Astrocyte (in vitro differentiated cells and primary cell): ENCODE results near the gene KDM4B. TPM values are rescaled to one million over a fixed set of nuclear protein-coding genes. Genes with fewer than 3 reads are reported as not detected.

Experiments
- DNase-seq: peaks from one replicate; pipeline ENCODE4 v3.0.0-alpha.2; 2010; ENCODE audit warnings: low read depth
- FAIRE-seq: peaks from 2 replicates; lab custom pipeline; 2011; peaks lifted over from hg19 to GRCh38; lab: Jason Lieb, UNC
- H2AFZ ChIP-seq: 2 replicates; pipeline ENCODE4 v1.6.0; 2012; ENCODE audit warnings: low read depth, low read length, inconsistent platforms
- H3K27ac ChIP-seq: 2 replicates; pipeline ENCODE4 v1.5.1; 2011; ENCODE audit warnings: low read depth, low read length, inconsistent platforms
- H3K27me3 ChIP-seq: 2 replicates; pipeline ENCODE4 v1.6.0; 2011; ENCODE audit warnings: low read length, inconsistent platforms; ENCODE audit not compliant: insufficient read depth
- H3K36me3 ChIP-seq: 2 replicates; pipeline ENCODE4 v1.5.1; 2011; ENCODE audit warnings: low read length, inconsistent platforms; ENCODE audit not compliant: insufficient read depth
- H3K4me1 ChIP-seq: 2 replicates; pipeline ENCODE4 v1.5.1; 2011; ENCODE audit warnings: low read length, inconsistent platforms; ENCODE audit not compliant: insufficient read depth
- H3K4me2 ChIP-seq: 2 replicates; pipeline ENCODE4 v1.6.0; 2012; ENCODE audit warnings: low read length, inconsistent platforms
- H3K4me3 ChIP-seq: 2 replicates; pipeline ENCODE4 v1.5.1; 2011; ENCODE audit warnings: low read depth, mild to moderate bottlenecking, low read length, inconsistent platforms; ENCODE audit not compliant: insufficient read depth
- H3K79me2 ChIP-seq: 2 replicates; pipeline ENCODE4 v1.6.0; 2012; ENCODE audit warnings: mild to moderate bottlenecking, low read length, inconsistent platforms; ENCODE audit not compliant: insufficient read depth
- H3K9ac ChIP-seq: 2 replicates; pipeline ENCODE4 v1.6.0; 2012; ENCODE audit warnings: mild to moderate bottlenecking, low read length, inconsistent platforms
- H3K9me3 ChIP-seq: 2 replicates; pipeline ENCODE4 v1.5.1; 2012; ENCODE audit warnings: low read depth, mild to moderate bottlenecking, low read length, inconsistent platforms; ENCODE audit not compliant: insufficient read depth
- H4K20me1 ChIP-seq: 2 replicates; pipeline ENCODE4 v1.6.0; 2012; ENCODE audit warnings: low read length, inconsistent platforms; ENCODE audit not compliant: insufficient read depth
- H3K27ac Mint-ChIP-seq: one replicate; pipeline ENCODE4 v1.8.0; 2021; ENCODE audit warnings: mild to moderate bottlenecking, mixed read lengths; ENCODE audit not compliant: unreplicated experiment
- H3K27me3 Mint-ChIP-seq: one replicate; pipeline ENCODE4 v1.8.0; 2021; ENCODE audit warnings: low read depth, mixed read lengths; ENCODE audit not compliant: unreplicated experiment
- H3K36me3 Mint-ChIP-seq: one replicate; pipeline ENCODE4 v1.8.0; 2021; ENCODE audit warnings: low read depth, mixed read lengths; ENCODE audit not compliant: unreplicated experiment
- H3K4me1 Mint-ChIP-seq: one replicate; pipeline ENCODE4 v1.8.0; 2021; ENCODE audit warnings: low read depth, mixed read lengths; ENCODE audit not compliant: unreplicated experiment
- H3K4me3 Mint-ChIP-seq: one replicate; pipeline ENCODE4 v1.8.0; 2021; ENCODE audit warnings: mild to moderate bottlenecking, moderate library complexity, mixed read lengths; ENCODE audit not compliant: unreplicated experiment
- H3K9me3 Mint-ChIP-seq: one replicate; pipeline ENCODE4 v1.8.0; 2021; ENCODE audit warnings: mild to moderate bottlenecking, mixed read lengths; ENCODE audit not compliant: unreplicated experiment
- CTCF ChIP-seq: IDR thresholded peaks from 2 replicates; pipeline ENCODE4 v1.5.1; 2011; ENCODE audit warnings: low read depth, mild to moderate bottlenecking, inconsistent platforms, low read length, moderate library complexity; ENCODE audit not compliant: insufficient read depth
- EZH2 ChIP-seq: IDR thresholded peaks from 2 replicates; pipeline ENCODE4 v1.6.1; 2012; ENCODE audit warnings: mild to moderate bottlenecking, low read length, inconsistent platforms; ENCODE audit not compliant: insufficient read depth
- total RNA-seq: library from RNA; stranded (reverse); gene quantifications from 2 replicates; pipeline ENCODE4 v1.2.1, GENCODE V29; 2021

The KDM4B gene
- total RNA-seq, 1 donor from 2014 or later: 55.2 TPM

DNA sequence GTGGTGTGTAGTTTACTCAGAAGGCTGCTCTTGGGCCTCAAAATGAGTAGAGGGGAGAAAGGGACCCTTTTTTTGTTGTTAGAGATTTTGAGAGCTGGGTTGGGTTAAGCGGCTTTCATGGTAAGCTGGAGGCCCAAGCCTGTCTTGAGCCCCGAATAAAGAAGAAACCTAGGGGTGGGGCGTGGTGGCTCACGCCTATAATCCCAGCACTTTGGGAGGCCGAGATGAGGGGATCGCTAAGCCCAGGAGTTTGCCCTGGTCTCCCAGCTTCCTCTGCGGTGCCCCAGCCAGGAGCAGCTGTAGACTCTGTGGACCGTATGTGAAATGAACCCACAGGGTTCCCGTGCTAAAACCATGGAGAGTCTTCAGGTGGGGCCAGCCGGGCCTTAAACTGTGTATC lies 56.1 kb downstream of the KDM4B start:
- Histone ChIP-seq H3K9ac (no peak overlapping the region), H2AFZ (no peak overlapping the region), H3K27ac (no peak overlapping the region), H3K4me1 (peaks cover 3% of the 10 kb centered on the region), H3K79me2 (peaks cover 93% of the 10 kb centered on the region), H3K36me3 (no peaks in the 10 kb centered on the region), H3K9me3 (no peaks in the 10 kb centered on the region), H3K27me3 (no peaks in the 10 kb centered on the region), H3K4me3 (no peak overlapping the region), H3K4me2 (no peak overlapping the region), H4K20me1 (peaks cover 97% of the 10 kb centered on the region)
- no peak for TF ChIP-seq CTCF
- TF ChIP-seq EZH2: no peak
- DNase-seq (no peak), FAIRE-seq (no peak)
- no peak overlapping the region for H3K4me3 Mint-ChIP-seq
- H3K4me1 Mint-ChIP-seq: peaks cover 8% of the 10 kb centered on the region
- peaks cover 2% of the 10 kb centered on the region for H3K9me3 Mint-ChIP-seq
- H3K27me3 Mint-ChIP-seq: no peaks in the 10 kb centered on the region
- no peak overlapping the region for H3K27ac Mint-ChIP-seq
- H3K36me3 Mint-ChIP-seq: no peaks in the 10 kb centered on the region

DNA sequence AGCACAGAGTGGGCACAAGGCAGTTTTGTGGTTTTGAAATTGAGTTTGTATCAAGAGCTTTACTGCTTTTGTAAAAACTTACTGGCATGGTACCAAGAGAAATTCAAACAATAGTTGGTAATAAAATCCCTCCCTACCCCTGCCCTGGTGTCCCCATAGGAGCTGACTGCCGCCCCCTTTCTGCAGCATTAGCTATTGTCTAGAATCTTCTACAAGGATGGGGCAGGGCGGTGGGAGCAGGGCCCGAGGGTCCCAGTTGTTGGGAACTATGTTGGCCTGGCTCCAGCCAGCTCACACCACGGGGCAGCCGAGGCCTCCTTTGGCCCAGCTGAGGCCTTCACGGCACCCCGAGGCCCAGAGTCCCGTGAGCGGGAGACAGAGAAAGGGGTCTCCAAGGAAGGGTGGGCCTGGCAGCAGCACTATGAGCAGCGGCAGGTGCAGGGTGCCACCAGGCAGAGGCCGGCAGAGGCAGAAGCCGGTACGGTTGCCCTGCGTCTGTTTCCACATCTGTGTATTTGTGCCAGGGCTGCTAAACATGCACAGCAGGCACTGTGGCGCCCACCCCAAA lies 57.9 kb downstream of the KDM4B start:
- Histone ChIP-seq H3K27ac (no peak overlapping the region), H3K27me3 (no peaks in the 10 kb centered on the region), H4K20me1 (peaks cover 98% of the 10 kb centered on the region), H3K9me3 (no peaks in the 10 kb centered on the region), H3K79me2 (peaks cover 96% of the 10 kb centered on the region), H3K36me3 (no peaks in the 10 kb centered on the region), H3K4me3 (no peak overlapping the region), H3K9ac (no peak overlapping the region), H2AFZ (no peak overlapping the region), H3K4me2 (no peak overlapping the region), H3K4me1 (peaks cover 9% of the 10 kb centered on the region)
- DNase-seq: no peak
- FAIRE-seq: no peak
- H3K4me3 Mint-ChIP-seq: no peak overlapping the region
- TF ChIP-seq EZH2 (no peak), CTCF (no peak)
- H3K36me3 Mint-ChIP-seq: no peaks in the 10 kb centered on the region
- H3K9me3 Mint-ChIP-seq: peaks cover 2% of the 10 kb centered on the region
- no peaks in the 10 kb centered on the region for H3K27me3 Mint-ChIP-seq
- H3K4me1 Mint-ChIP-seq: peaks cover 10% of the 10 kb centered on the region
- H3K27ac Mint-ChIP-seq: no peak overlapping the region

DNA sequence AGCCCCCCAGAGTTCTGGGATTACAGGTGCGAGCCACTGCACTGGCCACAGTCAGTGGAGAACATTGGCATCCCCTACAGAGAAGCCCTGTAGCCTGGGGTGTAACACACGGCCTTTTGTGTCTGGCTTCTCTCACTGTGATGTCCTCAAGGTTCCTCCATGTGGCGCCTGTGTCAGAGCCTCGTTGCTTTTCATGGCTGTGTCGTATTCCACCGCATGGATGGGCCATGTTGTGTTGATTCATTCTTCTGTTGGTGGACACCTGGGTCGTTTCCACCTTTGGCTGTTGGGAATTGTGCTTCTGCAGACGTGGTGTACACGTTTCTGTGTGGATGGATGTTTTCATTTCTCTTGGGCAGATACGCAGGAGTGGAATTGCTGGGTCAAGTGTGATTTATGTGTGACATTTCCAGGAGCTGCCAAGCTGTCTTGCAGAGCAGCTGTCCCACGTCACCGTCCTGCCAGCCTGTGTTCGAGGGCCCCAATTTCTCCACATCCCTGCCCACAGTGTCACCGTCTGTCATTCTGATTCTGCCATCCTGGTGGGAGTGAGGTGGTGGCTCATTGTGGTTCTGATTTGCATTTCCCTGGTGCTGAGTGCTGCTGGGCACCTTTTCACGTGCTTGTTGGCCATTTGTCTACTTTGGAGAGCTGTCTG lies 59.4 kb downstream of the KDM4B start:
- no peak for FAIRE-seq

More for the DNA sequence above, 59.4 kb downstream of the KDM4B start:
- peaks cover 91% of the 10 kb centered on the region for H3K79me2 ChIP-seq
- H3K27ac Mint-ChIP-seq: no peak overlapping the region
- H3K27ac ChIP-seq: no peak overlapping the region
- H3K4me3 ChIP-seq: no peak overlapping the region
- no peaks in the 10 kb centered on the region for H3K36me3 ChIP-seq
- no peaks in the 10 kb centered on the region for H3K9me3 ChIP-seq
- H2AFZ ChIP-seq: no peak overlapping the region
- H3K27me3 ChIP-seq: no peaks in the 10 kb centered on the region
- no peak for DNase-seq
- TF ChIP-seq CTCF (no peak), EZH2 (no peak)
- H3K4me3 Mint-ChIP-seq: no peak overlapping the region
- no peaks in the 10 kb centered on the region for H3K27me3 Mint-ChIP-seq
- peaks cover 3% of the 10 kb centered on the region for H3K36me3 Mint-ChIP-seq
- no peak overlapping the region for H3K4me2 ChIP-seq
- H3K9me3 Mint-ChIP-seq: peaks cover 2% of the 10 kb centered on the region
- H3K9ac ChIP-seq: no peak overlapping the region
- H4K20me1 ChIP-seq: peaks cover 98% of the 10 kb centered on the region
- H3K4me1 ChIP-seq: peaks cover 16% of the 10 kb centered on the region
- peaks cover 17% of the 10 kb centered on the region for H3K4me1 Mint-ChIP-seq
